ENCODE data around the gene VOPP1. TPM values are rescaled to one million over a fixed set of nuclear protein-coding genes. Genes with fewer than 3 reads are reported as not detected.

Gene VOPP1
- total RNA-seq, 1 donor from 2014 or later = 138 TPM

GRCh38 chr7:55534262-55534915, 37.9 kb downstream of the VOPP1 start:
- DNase-seq (ENCODE audit: extremely low read depth, low read depth, low spot score) = no peak

GRCh38 chr7:55533729-55534080, 38.6 kb downstream of the VOPP1 start:
- no peak for DNase-seq (ENCODE audit: extremely low read depth, low read depth, low spot score)

GRCh38 chr7:55533050-55533728, 39.1 kb downstream of the VOPP1 start:
- no peak for DNase-seq (ENCODE audit: extremely low read depth, low read depth, low spot score)

- no peak for DNase-seq (ENCODE audit: extremely low read depth, low read depth, low spot score)
Observed at GRCh38 chr7:55532150-55532917, 40.0 kb downstream of the VOPP1 start.

GRCh38 chr7:55531536-55531935, 40.8 kb downstream of the VOPP1 start:
- no peak for DNase-seq (ENCODE audit: extremely low read depth, low read depth, low spot score)

GRCh38 chr7:55527307-55527706, 45.0 kb downstream of the VOPP1 start:
- DNase-seq (ENCODE audit: extremely low read depth, low read depth, low spot score) = no peak

- DNase-seq (ENCODE audit: extremely low read depth, low read depth, low spot score) = no peak
Observed at GRCh38 chr7:55526770-55527169, 45.5 kb downstream of the VOPP1 start.

GRCh38 chr7:55526329-55526728, 46.0 kb downstream of the VOPP1 start:
- DNase-seq (ENCODE audit: extremely low read depth, low read depth, low spot score) = no peak

- DNase-seq (ENCODE audit: extremely low read depth, low read depth, low spot score) = no peak
Observed at GRCh38 chr7:55524558-55525310, 47.6 kb downstream of the VOPP1 start.

- DNase-seq (ENCODE audit: extremely low read depth, low read depth, low spot score) = no peak
Observed at GRCh38 chr7:55523366-55523765, 48.9 kb downstream of the VOPP1 start.

- no peak for DNase-seq (ENCODE audit: extremely low read depth, low read depth, low spot score)
Observed at GRCh38 chr7:55521917-55522902, 50.1 kb downstream of the VOPP1 start.

- no peak for DNase-seq (ENCODE audit: extremely low read depth, low read depth, low spot score)
Observed at GRCh38 chr7:55521512-55521911, 50.8 kb downstream of the VOPP1 start.

- DNase-seq (ENCODE audit: extremely low read depth, low read depth, low spot score) = no peak
Observed at GRCh38 chr7:55520426-55521140, 51.7 kb downstream of the VOPP1 start.

GRCh38 chr7:55518836-55519235, 53.5 kb downstream of the VOPP1 start:
- no peak for DNase-seq (ENCODE audit: extremely low read depth, low read depth, low spot score)

- DNase-seq (ENCODE audit: extremely low read depth, low read depth, low spot score) = no peak
Observed at GRCh38 chr7:55517936-55518689, 54.2 kb downstream of the VOPP1 start.

- DNase-seq (ENCODE audit: extremely low read depth, low read depth, low spot score) = no peak
Observed at GRCh38 chr7:55517191-55517633, 55.1 kb downstream of the VOPP1 start.

GRCh38 chr7:55516409-55516808, 55.9 kb downstream of the VOPP1 start:
- no peak for DNase-seq (ENCODE audit: extremely low read depth, low read depth, low spot score)

- no peak for DNase-seq (ENCODE audit: extremely low read depth, low read depth, low spot score)
Observed at GRCh38 chr7:55515569-55516279, 56.6 kb downstream of the VOPP1 start.

All from glomerular endothelial cell (primary cell).